ENCODE results near the gene BAZ2B. TPM values are rescaled to one million over a fixed set of nuclear protein-coding genes. Genes with fewer than 3 reads are reported as not detected.

Gene BAZ2B
- total and polyA plus RNA-seq, 3 donors from 2014 or later = 23.5 to 132 (median 119) TPM

GRCh38 chr2:159561786-159562185 lies 54.6 kb downstream of the BAZ2B start:
- Histone ChIP-seq H3K36me3 (ENCODE audit: low read depth, missing control alignments) (no peaks in the 10 kb centered on the region), H3K27ac (no peak overlapping the region), H3K4me3 (no peak overlapping the region), H3K9me3 (no peaks in the 10 kb centered on the region), H3K4me1 (no peaks in the 10 kb centered on the region), H3K27me3 (no peaks in the 10 kb centered on the region)
- 77 to 89% methylated on average over 2 of the region's 2 CpGs for WGBS, 2 donors
- intact Hi-C loops (cut with DNase I; ENCODE audit: low total_unique reads) = no loop called here
- no peak for DNase-seq
- TF ChIP-seq POLR2A (IDR thresholded peaks at IDR 0.05) (no peak), CTCF (IDR thresholded peaks at IDR 0.05) (no peak)

- TF ChIP-seq POLR2A (IDR thresholded peaks at IDR 0.05) = no peak
- no peak for TF ChIP-seq CTCF (IDR thresholded peaks at IDR 0.05)
- Histone ChIP-seq H3K9me3 (no peaks in the 10 kb centered on the region), H3K4me1 (no peaks in the 10 kb centered on the region), H3K27ac (no peak overlapping the region), H3K4me3 (no peak overlapping the region), H3K27me3 (no peaks in the 10 kb centered on the region), H3K36me3 (ENCODE audit: low read depth, missing control alignments) (no peaks in the 10 kb centered on the region)
- intact Hi-C loops (cut with DNase I; ENCODE audit: low total_unique reads) = no loop called here
- DNase-seq = no peak
Measured at GRCh38 chr2:159561242-159561641, 55.1 kb downstream of the BAZ2B start.

- 77 to 83% methylated on average over 3 to 4 of the region's 4 CpGs for WGBS, 2 donors
- Histone ChIP-seq H3K9me3 (no peaks in the 10 kb centered on the region), H3K27me3 (no peaks in the 10 kb centered on the region), H3K4me1 (no peaks in the 10 kb centered on the region), H3K27ac (no peak overlapping the region), H3K4me3 (no peak overlapping the region), H3K36me3 (ENCODE audit: low read depth, missing control alignments) (no peaks in the 10 kb centered on the region)
- intact Hi-C loops (cut with DNase I; ENCODE audit: low total_unique reads) = no loop called here
- no peak for DNase-seq
- no peak for TF ChIP-seq CTCF (IDR thresholded peaks at IDR 0.05)
- TF ChIP-seq POLR2A (IDR thresholded peaks at IDR 0.05) = no peak
Measured at GRCh38 chr2:159559034-159559433, 57.3 kb downstream of the BAZ2B start.

- no peaks in the 10 kb centered on the region for H3K4me1 ChIP-seq
- intact Hi-C loops (cut with DNase I; ENCODE audit: low total_unique reads) = no loop called here
- H3K27ac ChIP-seq = no peak overlapping the region
- no peak for DNase-seq
- WGBS, 2 donors = 81 to 95% methylated on average over 4 of the region's 4 CpGs
- TF ChIP-seq CTCF (IDR thresholded peaks at IDR 0.05) (no peak), POLR2A (IDR thresholded peaks at IDR 0.05) (no peak)
- no peak overlapping the region for H3K4me3 ChIP-seq
- H3K9me3 ChIP-seq = no peaks in the 10 kb centered on the region
- H3K36me3 ChIP-seq (ENCODE audit: low read depth, missing control alignments) = no peaks in the 10 kb centered on the region
- no peaks in the 10 kb centered on the region for H3K27me3 ChIP-seq
Measured at GRCh38 chr2:159558479-159558878, 57.9 kb downstream of the BAZ2B start.

- intact Hi-C loops (cut with DNase I; ENCODE audit: low total_unique reads) = no loop called here
- Histone ChIP-seq H3K27me3 (no peaks in the 10 kb centered on the region), H3K36me3 (ENCODE audit: low read depth, missing control alignments) (no peaks in the 10 kb centered on the region), H3K4me1 (no peaks in the 10 kb centered on the region), H3K4me3 (no peak overlapping the region), H3K27ac (no peak overlapping the region), H3K9me3 (no peaks in the 10 kb centered on the region)
- 79 to 84% methylated on average over 5 of the region's 5 CpGs for WGBS, 2 donors
- TF ChIP-seq POLR2A (IDR thresholded peaks at IDR 0.05) (no peak), CTCF (IDR thresholded peaks at IDR 0.05) (no peak)
- DNase-seq = no peak
Measured at GRCh38 chr2:159557437-159558034, 58.8 kb downstream of the BAZ2B start.

Measured in testis (tissue), 3 donors.